Sigmoid colon (tissue), 7 donors: Measurements from ENCODE around the gene EPHX1. TPM values are rescaled to one million over a fixed set of nuclear protein-coding genes. Genes with fewer than 3 reads are reported as not detected.
"Not testable (repeated sequence)": the region's sequence is repeated elsewhere in the genome, so short reads cannot be mapped to it uniquely, and the experiment has no call there.

Experiments used
- DNase-seq: peaks from one replicate; pipeline ENCODE4 v3.0.0-alpha.2; 2019
- H3K27ac ChIP-seq, 4 donors: fragments of 200-600 bp; sonication (generic); one replicate each; pipeline ENCODE4 v1.5.1; 2016 to 2019; ENCODE audit warnings: mild to moderate bottlenecking in 1 of 4
- H3K27me3 ChIP-seq, 3 donors: fragments of 200-600 bp; sonication (generic); one replicate each; pipeline ENCODE4 v1.5.1; 2019; ENCODE audit warnings: mild to moderate bottlenecking in 1 of 3
- H3K36me3 ChIP-seq, 4 donors: fragments of 200-600 bp; sonication (generic); one replicate each; pipeline ENCODE4 v1.5.1; 2016 to 2019
- H3K4me1 ChIP-seq, 4 donors: fragments of 200-600 bp; sonication (generic); one replicate each; pipeline ENCODE4 v1.5.1; 2017 to 2019
- H3K4me3 ChIP-seq, 4 donors: fragments of 200-600 bp; sonication (generic); one replicate each; pipeline ENCODE4 v1.5.1; 2017 to 2019; ENCODE audit warnings: mild to moderate bottlenecking in 2 of 4, moderate library complexity in 1 of 4
- H3K9me3 ChIP-seq, 4 donors: fragments of 200-600 bp in 3 of 4; sonication (generic) in 3 of 4; one replicate each; pipeline versions ENCODE4 v1.5.1 to v1.6.1; 2013 to 2019
- CTCF ChIP-seq, 4 experiments: fragments of 450-650 bp in 3 of 4; fragments of 200-600 bp in 1 of 4; IDR thresholded peaks; one replicate each; pipeline ENCODE4 v1.5.1; 2016 to 2019; ENCODE audit warnings: antibody characterized with exemption in 4 of 4, mild to moderate bottlenecking in 3 of 4, moderate library complexity in 2 of 4
- EP300 ChIP-seq, 4 donors: sonication (generic); formaldehyde crosslinking; IDR thresholded peaks; one replicate each; pipeline ENCODE4 v1.6.1; 2017; ENCODE audit warnings: antibody characterized with exemption in 4 of 4
- POLR2A ChIP-seq, 2 donors: fragments of 450-650 bp; IDR thresholded peaks; one replicate each; pipeline ENCODE4 v1.6.1; 2016; ENCODE audit warnings: antibody characterized with exemption in 2 of 2, mild to moderate bottlenecking in 2 of 2, moderate library complexity in 2 of 2
- POLR2AphosphoS5 ChIP-seq, 4 donors: sonication (generic); formaldehyde crosslinking; IDR thresholded peaks; one replicate each; pipeline ENCODE4 v1.6.1; 2017; ENCODE audit warnings: antibody characterized with exemption in 4 of 4
- WGBS, 2 donors: extraction: QIAGEN DNeasy Blood & Tissue Kit; methylation state at CpG; one replicate each; pipeline ENCODE4 v1.1.7; 2013; 5-methylcytosine and 5-hydroxymethylcytosine counted together
- intact Hi-C: fragments of 100-400 bp; cut with DNase I; formaldehyde crosslinking; loops from one replicate; pipeline ENCODE4 v1.15.1; 2023
- polyA plus RNA-seq, 3 donors: library from polyadenylated mRNA; stranded (reverse); fragments of 200-250 nt; gene quantifications; one replicate each; pipeline ENCODE4 v1.2.3, GENCODE V29; 2013
- total RNA-seq, 4 donors: library from RNA; depleted of rRNA; stranded (reverse); fragments of >200 nt; gene quantifications; one replicate each; pipeline ENCODE4 v1.1.0, GENCODE V29; 2016
- donor health status: healthy with polysubstance abuse.
- donor health status: Bipolar disorder and iron deficiency.
- donor health status: healthy.

The EPHX1 gene
- total and polyA plus RNA-seq, 7 donors, result 6.9 to 78.9 (median 43.6) TPM

- DNase-seq, result peak; percentile 94
- Histone ChIP-seq H3K4me3 (no peak overlapping the region), H3K36me3 (peaks cover 30 to 62% (median 36%) of the 10 kb centered on the region in 4 donors)
These were observed 24.7 kb downstream of the EPHX1 start for GRCh38 chr1:225834417-225835329.

GRCh38 chr1:225835856-225836255 is 25.9 kb downstream of the EPHX1 start:
- intact Hi-C loops, result no loop called here
- 29 to 56% methylated on average over 3 of the region's 3 CpGs for WGBS, 2 donors
- Histone ChIP-seq H3K27ac (peak overlapping the region; percentile 47 to 74 (median 54)), H3K4me3 (no peak overlapping the region), H3K4me1 (peaks cover 2 to 24% (median 18%) of the 10 kb centered on the region in 4 donors), H3K36me3 (peaks cover 33 to 61% (median 40%) of the 10 kb centered on the region in 4 donors), H3K27me3 (no peaks in the 10 kb centered on the region), H3K9me3 (no peaks in the 10 kb centered on the region)
- peak; percentile 84 for DNase-seq
- TF ChIP-seq POLR2A (IDR thresholded peaks at IDR 0.05) (no peak), CTCF (IDR thresholded peaks at IDR 0.05) (no peak), EP300 (IDR thresholded peaks at IDR 0.05) (no peak), POLR2AphosphoS5 (IDR thresholded peaks at IDR 0.05) (no peak)

More at GRCh38 chr1:225834417-225835329, 24.7 kb downstream of the EPHX1 start:
- Histone ChIP-seq H3K27me3 (no peaks in the 10 kb centered on the region), H3K4me1 (peaks cover 2 to 24% (median 18%) of the 10 kb centered on the region in 4 donors), H3K9me3 (no peaks in the 10 kb centered on the region), H3K27ac (peak overlapping the region; percentile 74 to 75 (median 75))
- WGBS, 2 donors, result 80 to 81% methylated on average over 7 of the region's 7 CpGs
- TF ChIP-seq EP300 (IDR thresholded peaks at IDR 0.05) (no peak), POLR2A (IDR thresholded peaks at IDR 0.05) (no peak), POLR2AphosphoS5 (IDR thresholded peaks at IDR 0.05) (peak; percentile 28 to 60 (median 48)), CTCF (IDR thresholded peaks at IDR 0.05) (no peak)
- intact Hi-C loops, result no loop called here

DNA sequence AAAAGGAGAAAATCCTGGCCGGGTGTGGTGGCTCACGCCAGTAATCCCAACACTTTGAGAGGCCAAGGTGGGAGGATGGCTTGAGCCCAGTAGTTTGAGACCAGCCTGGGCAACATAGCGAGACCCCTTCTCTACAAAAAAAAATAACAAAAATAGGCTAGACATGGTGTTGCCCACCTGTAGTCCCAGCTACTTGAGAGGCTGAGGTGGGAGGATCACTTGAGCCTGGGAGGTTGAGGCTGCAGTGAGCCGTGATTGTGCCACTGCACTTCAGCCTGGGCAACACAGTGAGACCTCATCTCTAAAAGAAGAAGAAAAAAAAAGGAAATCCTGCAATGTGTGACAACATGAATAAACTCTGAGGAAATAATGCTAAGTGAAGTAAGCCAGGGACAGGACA is 26.4 kb downstream of the EPHX1 start:
- 93% methylated on average over 4 of the region's 4 CpGs for WGBS, 2 donors
- H3K4me1 ChIP-seq, result peaks cover 2 to 24% (median 18%) of the 10 kb centered on the region in 4 donors
- H3K9me3 ChIP-seq, DNase-seq, intact Hi-C loops, H3K27me3 ChIP-seq, H3K4me3 ChIP-seq: not testable (repeated sequence)
- H3K36me3 ChIP-seq, result peaks cover 29 to 56% (median 40%) of the 10 kb centered on the region in 4 donors
- peak overlapping the region; percentile 47 to 74 (median 54) for H3K27ac ChIP-seq

DNA sequence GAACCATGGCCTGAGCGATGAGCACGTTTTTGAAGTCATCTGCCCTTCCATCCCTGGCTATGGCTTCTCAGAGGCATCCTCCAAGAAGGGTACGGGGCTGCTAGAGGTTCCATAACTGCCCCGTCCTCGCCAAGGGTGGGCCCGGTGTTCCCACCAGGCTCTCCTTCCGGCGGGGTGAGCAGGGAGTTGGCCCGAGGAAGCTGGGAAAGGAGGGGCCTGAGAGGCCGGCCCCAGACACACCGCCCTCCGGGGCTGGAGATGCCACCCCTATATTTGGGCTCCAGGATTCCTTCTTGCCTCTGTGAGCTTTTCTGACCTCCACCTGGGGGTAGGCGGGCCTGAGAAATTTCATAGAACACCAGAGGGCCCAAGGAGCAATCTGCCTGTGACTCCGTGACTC is 28.9 kb downstream of the EPHX1 start:
- no peak for DNase-seq
- H3K27ac ChIP-seq, result no peak overlapping the region
- no peaks in the 10 kb centered on the region for H3K9me3 ChIP-seq
- no peak for TF ChIP-seq POLR2AphosphoS5 (IDR thresholded peaks at IDR 0.05)
- intact Hi-C loops, result no loop called here
- no peaks in the 10 kb centered on the region for H3K27me3 ChIP-seq
- H3K4me3 ChIP-seq, result no peak overlapping the region
- H3K36me3 ChIP-seq, result peaks cover 18 to 55% (median 35%) of the 10 kb centered on the region in 4 donors
- WGBS, 2 donors, result 87 to 91% methylated on average over 14 of the region's 14 CpGs
- peaks cover 2 to 24% (median 18%) of the 10 kb centered on the region in 4 donors for H3K4me1 ChIP-seq

GRCh38 chr1:225840223-225840610 is 30.3 kb downstream of the EPHX1 start:
- Histone ChIP-seq H3K27me3 (no peaks in the 10 kb centered on the region), H3K4me3 (no peak overlapping the region), H3K9me3 (no peaks in the 10 kb centered on the region), H3K36me3 (peaks cover 18 to 69% (median 39%) of the 10 kb centered on the region in 4 donors), H3K4me1 (peaks cover 2 to 15% (median 14%) of the 10 kb centered on the region in 4 donors), H3K27ac (no peak overlapping the region)
- intact Hi-C loops, result no loop called here
- TF ChIP-seq CTCF (IDR thresholded peaks at IDR 0.05), result no peak
- no peak for TF ChIP-seq POLR2A (IDR thresholded peaks at IDR 0.05)
- TF ChIP-seq POLR2AphosphoS5 (IDR thresholded peaks at IDR 0.05), result no peak
- no peak for TF ChIP-seq EP300 (IDR thresholded peaks at IDR 0.05)
- WGBS, 2 donors, result 83 to 94% methylated on average over 1 of the region's 1 CpG
- no peak for DNase-seq
